GM21390 (cell line): ENCODE measurements around the gene PAX4.
A peak's percentile ranks its signal among the peaks of the same experiment; 100 is the strongest.

Experiments used
- ATAC-seq: cut with Tn5 transposase; IDR thresholded peaks from one replicate; pipeline ENCODE4 v1.9.1; 2021; ENCODE audit not compliant: unreplicated experiment

Gene PAX4

GRCh38 chr7:127618042-127618441, at the start of gene PAX4:
Gene PAX4, minus strand, starts transcription at chr7:127618142. Its CDS starts 2,214 bp downstream, at chr7:127615928.
- no peak for ATAC-seq

GRCh38 chr7:127667017-127667670, 49.2 kb upstream of the PAX4 start:
- no peak for ATAC-seq

GRCh38 chr7:127666602-127667001, 48.7 kb upstream of the PAX4 start:
- ATAC-seq: no peak

- ATAC-seq: no peak
These were observed 48.0 kb upstream of the PAX4 start for GRCh38 chr7:127665922-127666321.

GRCh38 chr7:127658970-127659630, 41.2 kb upstream of the PAX4 start:
- no peak for ATAC-seq

- no peak for ATAC-seq
These were observed 39.6 kb upstream of the PAX4 start for GRCh38 chr7:127657500-127657899.

GRCh38 chr7:127655720-127656119, 37.8 kb upstream of the PAX4 start:
- no peak for ATAC-seq

GRCh38 chr7:127654404-127655394, 36.8 kb upstream of the PAX4 start:
- ATAC-seq: no peak

- no peak for ATAC-seq
These were observed 35.5 kb upstream of the PAX4 start for GRCh38 chr7:127653396-127653795.

- ATAC-seq: peak; percentile 10
These were observed 34.6 kb upstream of the PAX4 start for GRCh38 chr7:127652333-127653248.

- ATAC-seq: peak; percentile 94
These were observed 33.8 kb upstream of the PAX4 start, which contains the start of gene SND1 for GRCh38 chr7:127651556-127652332. Gene SND1, plus strand, starts transcription at chr7:127652194. Its CDS starts 180 bp downstream, at chr7:127652374.

- ATAC-seq: no peak
These were observed 33.1 kb upstream of the PAX4 start for GRCh38 chr7:127650847-127651555.

- no peak for ATAC-seq
These were observed 31.0 kb upstream of the PAX4 start for GRCh38 chr7:127648986-127649385.

GRCh38 chr7:127647636-127648035, 29.7 kb upstream of the PAX4 start:
- no peak for ATAC-seq

GRCh38 chr7:127644484-127644883, 26.5 kb upstream of the PAX4 start:
- no peak for ATAC-seq

GRCh38 chr7:127638197-127638596, 20.3 kb upstream of the PAX4 start:
- ATAC-seq: no peak

GRCh38 chr7:127635659-127636285, 17.8 kb upstream of the PAX4 start:
- ATAC-seq: no peak

GRCh38 chr7:127632276-127632910, 14.5 kb upstream of the PAX4 start:
- no peak for ATAC-seq
